ENCODE measurements around the gene COL18A1. TPM values are rescaled to one million over a fixed set of nuclear protein-coding genes. Genes with fewer than 3 reads are reported as not detected.

COL18A1 gene
- total and polyA plus RNA-seq, 2 donors (not counting 1 experiment from before 2014, with no cell fraction given): 15.6 to 24.7 TPM

- intact Hi-C loops (cut with micrococcal nuclease): no loop called here
- DNase-seq: no peak
- POLR2A ChIA-PET: no interaction called here
- Histone ChIP-seq H4K20me1 (ENCODE audit: control insufficient read depth, insufficient read depth, low read length, poor library complexity, severe bottlenecking) (no peaks in the 10 kb centered on the region), H3K27ac (ENCODE audit: low read length in 2 of 2) (no peak overlapping the region), H3K36me3 (replicated peaks in 1 of 2; ENCODE audit: control extremely low read depth in 1 of 2, control insufficient read depth in 1 of 2, extremely low read depth in 1 of 2, insufficient read depth in 2 of 2, low read length in 1 of 2) (no peaks in the 10 kb centered on the region), H3K79me2 (ENCODE audit: control insufficient read depth, insufficient read depth, low read length) (no peaks in the 10 kb centered on the region), H2AFZ (ENCODE audit: insufficient read depth, low read depth, low read length, poor library complexity, severe bottlenecking) (no peak overlapping the region), H3K27me3 (replicated peaks in 1 of 4; ENCODE audit: control extremely low read depth in 1 of 4, control insufficient read depth in 3 of 4, insufficient read depth in 4 of 4, low read length in 3 of 4) (peaks cover 0 to 17% (median 2%) of the 10 kb centered on the region in 4 experiments), H3K9ac (ENCODE audit: low read length) (no peak overlapping the region), H3K4me3 (ENCODE audit: control extremely low read depth in 1 of 5, extremely low read depth in 1 of 5, insufficient read depth in 1 of 5, low read depth in 2 of 5, low read length in 4 of 5) (no peak overlapping the region), H3K9me3 (ENCODE audit: control extremely low read depth in 1 of 3, control insufficient read depth in 2 of 3, insufficient read depth in 1 of 3, low read length in 2 of 3) (peaks cover 0 to 14% (median 0%) of the 10 kb centered on the region in 3 donors), H3K4me2 (replicated peaks; ENCODE audit: low read depth, low read length, poor library complexity, severe bottlenecking) (no peak overlapping the region), H3K4me1 (ENCODE audit: control insufficient read depth in 2 of 2, insufficient read depth in 2 of 2, low read length in 2 of 2) (no peaks in the 10 kb centered on the region)
- TF ChIP-seq CTCF (IDR thresholded peaks at IDR 0.05) (no peak), EZH2 (IDR thresholded peaks at IDR 0.05; ENCODE audit: borderline replicate concordance, insufficient read depth, low read depth, low read length, poor library complexity, severe bottlenecking) (no peak)
- Mint-ChIP-seq H3K4me3 (no peak overlapping the region), H3K27me3 (peaks cover 22% of the 10 kb centered on the region), H3K9me3 (ENCODE audit: insufficient read depth) (no peaks in the 10 kb centered on the region), H3K27ac (no peak overlapping the region), H3K4me1 (no peaks in the 10 kb centered on the region)
- ATAC-seq (ENCODE audit: low read depth): no peak
- CTCF ChIA-PET: no interaction called here
- WGBS (ENCODE audit: insufficient coverage): 95% methylated on average over 16 of the region's 17 CpGs
Observed at GRCh38 chr21:45431781-45432572, 27.0 kb downstream of the COL18A1 start.

GRCh38 chr21:45432575-45433255 is 27.8 kb downstream of the COL18A1 start:
- Histone ChIP-seq H2AFZ (ENCODE audit: insufficient read depth, low read depth, low read length, poor library complexity, severe bottlenecking) (no peak overlapping the region), H3K4me3 (ENCODE audit: control extremely low read depth in 1 of 5, extremely low read depth in 1 of 5, insufficient read depth in 1 of 5, low read depth in 2 of 5, low read length in 4 of 5) (no peak overlapping the region), H3K36me3 (replicated peaks in 1 of 2; ENCODE audit: control extremely low read depth in 1 of 2, control insufficient read depth in 1 of 2, extremely low read depth in 1 of 2, insufficient read depth in 2 of 2, low read length in 1 of 2) (no peaks in the 10 kb centered on the region), H4K20me1 (ENCODE audit: control insufficient read depth, insufficient read depth, low read length, poor library complexity, severe bottlenecking) (no peaks in the 10 kb centered on the region), H3K4me2 (replicated peaks; ENCODE audit: low read depth, low read length, poor library complexity, severe bottlenecking) (no peak overlapping the region), H3K9ac (ENCODE audit: low read length) (no peak overlapping the region), H3K4me1 (ENCODE audit: control insufficient read depth in 2 of 2, insufficient read depth in 2 of 2, low read length in 2 of 2) (no peaks in the 10 kb centered on the region), H3K79me2 (ENCODE audit: control insufficient read depth, insufficient read depth, low read length) (no peaks in the 10 kb centered on the region), H3K27me3 (replicated peaks in 1 of 4; ENCODE audit: control extremely low read depth in 1 of 4, control insufficient read depth in 3 of 4, insufficient read depth in 4 of 4, low read length in 3 of 4) (peaks cover 0 to 17% (median 2%) of the 10 kb centered on the region in 4 experiments), H3K27ac (ENCODE audit: low read length in 2 of 2) (no peak overlapping the region), H3K9me3 (ENCODE audit: control extremely low read depth in 1 of 3, control insufficient read depth in 2 of 3, insufficient read depth in 1 of 3, low read length in 2 of 3) (peaks cover 0 to 14% (median 0%) of the 10 kb centered on the region in 3 donors)
- TF ChIP-seq CTCF (IDR thresholded peaks at IDR 0.05) (no peak), EZH2 (IDR thresholded peaks at IDR 0.05; ENCODE audit: borderline replicate concordance, insufficient read depth, low read depth, low read length, poor library complexity, severe bottlenecking) (no peak)
- H3K9me3 Mint-ChIP-seq (ENCODE audit: insufficient read depth): no peaks in the 10 kb centered on the region
- POLR2A ChIA-PET: no interaction called here
- ATAC-seq (ENCODE audit: low read depth): no peak
- H3K27me3 Mint-ChIP-seq: peaks cover 22% of the 10 kb centered on the region
- H3K4me3 Mint-ChIP-seq: no peak overlapping the region
- no peaks in the 10 kb centered on the region for H3K4me1 Mint-ChIP-seq
- H3K27ac Mint-ChIP-seq: no peak overlapping the region
- WGBS (ENCODE audit: insufficient coverage): 94% methylated on average over 12 of the region's 16 CpGs
- intact Hi-C loops (cut with micrococcal nuclease): no loop called here
- CTCF ChIA-PET: no interaction called here
- no peak for DNase-seq
